ENCODE results near the gene PPP4R3B. TPM values are rescaled to one million over a fixed set of nuclear protein-coding genes. Genes with fewer than 3 reads are reported as not detected.

Gene PPP4R3B
- total RNA-seq, 1 donor from 2014 or later = 42.9 TPM

DNA sequence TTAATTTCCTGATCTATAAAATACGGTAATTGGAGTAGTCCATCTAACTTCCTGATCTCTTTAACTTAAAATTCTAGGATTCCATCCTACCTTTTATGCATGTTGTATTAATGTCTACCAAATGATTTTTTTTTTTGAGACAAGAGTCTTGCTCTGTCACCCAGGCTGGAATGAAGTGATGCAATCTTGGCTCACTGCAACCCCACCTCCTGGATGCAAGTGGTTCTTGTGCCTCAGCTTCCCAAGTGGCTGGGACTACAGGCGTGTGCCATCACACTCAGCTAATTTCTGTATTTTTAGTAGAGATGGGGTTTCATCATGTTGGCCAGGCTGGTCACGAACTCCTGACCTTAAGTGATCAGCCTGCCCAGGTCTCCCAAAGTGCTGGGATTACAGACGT, 50.1 kb downstream of the PPP4R3B start:
- Histone ChIP-seq H3K36me3 (ENCODE audit: control insufficient read depth, insufficient read depth, low read length) (peaks cover 3% of the 10 kb centered on the region), H3K27me3 (ENCODE audit: control insufficient read depth, insufficient read depth, low read length) (no peaks in the 10 kb centered on the region), H3K4me3 (ENCODE audit: low read depth, low read length) (no peak overlapping the region)
- FAIRE-seq (no peak), DNase-seq (ENCODE audit: low read depth) (peak; percentile 29)
- TF ChIP-seq, protein P1, sequence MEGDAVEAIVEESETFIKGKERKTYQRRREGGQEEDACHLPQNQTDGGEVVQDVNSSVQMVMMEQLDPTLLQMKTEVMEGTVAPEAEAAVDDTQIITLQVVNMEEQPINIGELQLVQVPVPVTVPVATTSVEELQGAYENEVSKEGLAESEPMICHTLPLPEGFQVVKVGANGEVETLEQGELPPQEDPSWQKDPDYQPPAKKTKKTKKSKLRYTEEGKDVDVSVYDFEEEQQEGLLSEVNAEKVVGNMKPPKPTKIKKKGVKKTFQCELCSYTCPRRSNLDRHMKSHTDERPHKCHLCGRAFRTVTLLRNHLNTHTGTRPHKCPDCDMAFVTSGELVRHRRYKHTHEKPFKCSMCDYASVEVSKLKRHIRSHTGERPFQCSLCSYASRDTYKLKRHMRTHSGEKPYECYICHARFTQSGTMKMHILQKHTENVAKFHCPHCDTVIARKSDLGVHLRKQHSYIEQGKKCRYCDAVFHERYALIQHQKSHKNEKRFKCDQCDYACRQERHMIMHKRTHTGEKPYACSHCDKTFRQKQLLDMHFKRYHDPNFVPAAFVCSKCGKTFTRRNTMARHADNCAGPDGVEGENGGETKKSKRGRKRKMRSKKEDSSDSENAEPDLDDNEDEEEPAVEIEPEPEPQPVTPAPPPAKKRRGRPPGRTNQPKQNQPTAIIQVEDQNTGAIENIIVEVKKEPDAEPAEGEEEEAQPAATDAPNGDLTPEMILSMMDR (IDR thresholded peaks at IDR 0.05; ENCODE audit: insufficient read depth, low read length, severe bottlenecking) = no peak

DNA sequence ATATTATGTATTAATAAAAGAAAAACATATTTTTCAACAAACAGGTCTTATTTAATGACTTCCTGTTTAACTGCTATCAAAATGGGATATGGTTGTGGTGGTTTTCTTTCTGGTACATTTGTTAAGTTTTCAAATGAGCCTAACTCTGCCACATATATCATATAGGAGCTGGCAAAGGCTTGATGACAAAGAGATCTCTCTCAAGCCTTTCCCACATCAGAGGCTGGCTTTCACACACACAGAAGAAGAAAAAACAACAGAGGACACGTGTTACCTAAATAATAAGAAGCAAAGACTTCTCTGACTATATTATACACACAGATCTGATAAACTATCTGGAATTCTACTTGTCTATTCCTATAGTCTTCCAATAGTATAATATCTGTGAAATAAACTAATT, 51.8 kb downstream of the PPP4R3B start:
- Histone ChIP-seq H3K4me3 (ENCODE audit: low read depth, low read length) (no peak overlapping the region), H3K36me3 (ENCODE audit: control insufficient read depth, insufficient read depth, low read length) (peaks cover 3% of the 10 kb centered on the region), H3K27me3 (ENCODE audit: control insufficient read depth, insufficient read depth, low read length) (no peaks in the 10 kb centered on the region)
- DNase-seq (ENCODE audit: low read depth) = no peak
- FAIRE-seq = no peak
- TF ChIP-seq, protein P1 (IDR thresholded peaks at IDR 0.05; ENCODE audit: insufficient read depth, low read length, severe bottlenecking) = no peak

DNA sequence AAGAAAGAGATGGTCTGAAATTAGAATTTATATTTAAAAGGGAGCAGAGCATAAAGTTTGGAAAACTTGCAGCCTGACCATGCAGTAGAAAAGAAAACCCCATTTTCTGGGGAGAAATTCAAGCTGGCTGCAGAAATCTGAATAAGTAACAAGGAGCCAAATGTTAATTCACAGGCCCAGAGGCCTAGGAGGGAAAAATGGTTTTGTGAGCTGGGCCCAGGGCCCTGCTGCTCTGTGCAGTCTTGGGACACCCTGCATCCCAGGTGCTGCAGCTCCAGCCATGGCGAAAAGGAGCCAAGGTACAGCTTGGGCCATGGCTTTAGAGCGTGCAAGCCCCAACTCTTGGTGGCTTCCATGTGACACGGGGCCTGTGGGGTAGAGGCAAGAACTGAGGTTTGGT, 56.6 kb downstream of the PPP4R3B start:
- TF ChIP-seq, protein P1 (IDR thresholded peaks at IDR 0.05; ENCODE audit: insufficient read depth, low read length, severe bottlenecking) = no peak
- FAIRE-seq (no peak), DNase-seq (ENCODE audit: low read depth) (no peak)
- Histone ChIP-seq H3K27me3 (ENCODE audit: control insufficient read depth, insufficient read depth, low read length) (no peaks in the 10 kb centered on the region), H3K4me3 (ENCODE audit: low read depth, low read length) (no peak overlapping the region), H3K36me3 (ENCODE audit: control insufficient read depth, insufficient read depth, low read length) (peaks cover 8% of the 10 kb centered on the region)

GRCh38 chr2:55556809-55557208, 60.6 kb downstream of the PPP4R3B start:
- peaks cover 4% of the 10 kb centered on the region for H3K36me3 ChIP-seq (ENCODE audit: control insufficient read depth, insufficient read depth, low read length)
- H3K27me3 ChIP-seq (ENCODE audit: control insufficient read depth, insufficient read depth, low read length) = no peaks in the 10 kb centered on the region
- no peak overlapping the region for H3K4me3 ChIP-seq (ENCODE audit: low read depth, low read length)
- no peak for FAIRE-seq
- DNase-seq (ENCODE audit: low read depth) = no peak
- TF ChIP-seq, protein P1 (IDR thresholded peaks at IDR 0.05; ENCODE audit: insufficient read depth, low read length, severe bottlenecking) = no peak

GRCh38 chr2:55555977-55556376, 61.4 kb downstream of the PPP4R3B start:
- peaks cover 4% of the 10 kb centered on the region for H3K36me3 ChIP-seq (ENCODE audit: control insufficient read depth, insufficient read depth, low read length)
- H3K27me3 ChIP-seq (ENCODE audit: control insufficient read depth, insufficient read depth, low read length) = no peaks in the 10 kb centered on the region
- TF ChIP-seq, protein P1 (IDR thresholded peaks at IDR 0.05; ENCODE audit: insufficient read depth, low read length, severe bottlenecking) = no peak
- no peak overlapping the region for H3K4me3 ChIP-seq (ENCODE audit: low read depth, low read length)
- DNase-seq (ENCODE audit: low read depth) (peak; percentile 87), FAIRE-seq (no peak)

DNA sequence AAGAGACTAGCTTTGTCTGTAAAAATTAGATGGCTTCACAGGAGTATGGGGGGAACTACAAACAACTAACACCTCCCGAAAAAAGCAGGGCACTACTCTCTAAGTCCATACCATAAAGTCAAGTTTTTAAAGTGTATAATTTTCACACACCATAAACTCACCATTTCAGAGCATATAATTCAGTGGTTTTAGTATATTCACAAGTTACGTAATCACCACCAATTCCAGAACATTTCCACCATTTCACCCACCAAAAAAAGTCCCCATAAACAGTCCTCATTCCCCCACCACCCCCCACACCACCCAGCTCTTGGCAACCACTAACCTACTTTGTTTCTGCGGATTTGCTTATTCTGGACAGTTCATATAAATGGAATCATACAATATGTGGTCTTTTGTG, 64.1 kb downstream of the PPP4R3B start:
- no peak overlapping the region for H3K4me3 ChIP-seq (ENCODE audit: low read depth, low read length)
- H3K27me3 ChIP-seq (ENCODE audit: control insufficient read depth, insufficient read depth, low read length) = no peaks in the 10 kb centered on the region
- TF ChIP-seq, protein P1 (IDR thresholded peaks at IDR 0.05; ENCODE audit: insufficient read depth, low read length, severe bottlenecking) = no peak
- no peak for FAIRE-seq
- H3K36me3 ChIP-seq (ENCODE audit: control insufficient read depth, insufficient read depth, low read length) = no peaks in the 10 kb centered on the region
- no peak for DNase-seq (ENCODE audit: low read depth)

Data from bronchial epithelial cell (primary cell).